WTC11 (cell line): ENCODE data around the gene PRKCSH. TPM values are rescaled to one million over a fixed set of nuclear protein-coding genes. Genes with fewer than 3 reads are reported as not detected.

Experiments
- ATAC-seq: fragments of 200-7000 bp; cut with Tn5 transposase; 2 replicates; pipeline ENCODE4 v1.10.0; 2021; ENCODE audit warnings: mild to moderate bottlenecking, moderate library complexity
- CTCF ChIA-PET: fragments of 300-600 bp; sonication (Branson Sonifier 250); formaldehyde crosslinking; loops from one replicate; lab custom pipeline; 2021; ENCODE audit warnings: antibody characterized with exemption; lab: Charles Lee
- POLR2A ChIA-PET: fragments of 350-600 bp; sonication (Branson Sonifier 250); formaldehyde crosslinking; loops from one replicate; lab custom pipeline; 2021; ENCODE audit warnings: antibody characterized with exemption; lab: Charles Lee
- DNase-seq: peaks from one replicate; pipeline ENCODE4 v3.0.0; 2021; ENCODE audit warnings: low spot score
- H3K27ac Mint-ChIP-seq: 2 replicates; pipeline ENCODE4 v1.8.0; 2021; ENCODE audit warnings: mixed read lengths
- H3K27me3 Mint-ChIP-seq: 2 replicates; pipeline ENCODE4 v1.8.0; 2021; ENCODE audit warnings: low read depth, mild to moderate bottlenecking, moderate library complexity, mixed read lengths
- H3K36me3 Mint-ChIP-seq: 2 replicates; pipeline ENCODE4 v1.8.0; 2021; ENCODE audit warnings: mixed read lengths
- H3K4me1 Mint-ChIP-seq: 2 replicates; pipeline ENCODE4 v1.8.0; 2022; ENCODE audit warnings: mixed read lengths
- H3K4me3 Mint-ChIP-seq: 2 replicates; pipeline ENCODE4 v1.8.0; 2021; ENCODE audit warnings: mild to moderate bottlenecking, moderate library complexity, mixed read lengths
- H3K9me3 Mint-ChIP-seq: 2 replicates; pipeline ENCODE4 v1.8.0; 2021; ENCODE audit warnings: mixed read lengths
- ATF1 ChIP-seq: sonication (generic); formaldehyde crosslinking; IDR thresholded peaks from 2 replicates; pipeline ENCODE4 v1.8.1; 2023; ENCODE audit warnings: mild to moderate bottlenecking, moderate library complexity, missing genetic modification reagents
- ATF6 ChIP-seq: sonication (generic); formaldehyde crosslinking; IDR thresholded peaks from 2 replicates; pipeline ENCODE4 v1.8.1; 2023; ENCODE audit warnings: mild to moderate bottlenecking, missing genetic modification reagents
- ETV6 ChIP-seq: sonication (generic); formaldehyde crosslinking; IDR thresholded peaks from 2 replicates; pipeline ENCODE4 v1.8.1; 2022; ENCODE audit warnings: mild to moderate bottlenecking, missing genetic modification reagents
- FOXP4 ChIP-seq: sonication (generic); formaldehyde crosslinking; IDR thresholded peaks from 2 replicates; pipeline ENCODE4 v1.8.0; 2022; ENCODE audit warnings: mild to moderate bottlenecking, missing genetic modification reagents
- JAZF1 ChIP-seq: fragments of 250-450 bp; sonication (Bioruptor Pico); IDR thresholded peaks from 2 replicates; pipeline ENCODE4 v1.9.0; 2021; ENCODE audit warnings: moderate library complexity, mild to moderate bottlenecking, inconsistent platforms
- SMAD4 ChIP-seq: sonication (generic); formaldehyde crosslinking; IDR thresholded peaks from 2 replicates; pipeline ENCODE4 v1.8.0; 2022; ENCODE audit warnings: mild to moderate bottlenecking, missing genetic modification reagents
- SOX15 ChIP-seq: fragments of 250-450 bp; sonication (Bioruptor Pico); IDR thresholded peaks from 2 replicates; pipeline ENCODE4 v1.9.0; 2021; ENCODE audit warnings: mild to moderate bottlenecking
- ZBTB21 ChIP-seq: sonication (generic); formaldehyde crosslinking; IDR thresholded peaks from 2 replicates; pipeline ENCODE4 v1.8.1; 2023; ENCODE audit warnings: mild to moderate bottlenecking, missing genetic modification reagents, borderline replicate concordance
- ZNF263 ChIP-seq: sonication (generic); formaldehyde crosslinking; IDR thresholded peaks from 2 replicates; pipeline ENCODE4 v1.8.1; 2022; ENCODE audit warnings: low read depth, mild to moderate bottlenecking, moderate library complexity, missing genetic modification reagents
- ZNF396 ChIP-seq: fragments of 250-450 bp; sonication (Bioruptor Pico); IDR thresholded peaks from 2 replicates; pipeline ENCODE4 v1.8.0; 2021; ENCODE audit warnings: mild to moderate bottlenecking, moderate library complexity, borderline replicate concordance
- ZNF423 ChIP-seq: fragments of 250-450 bp; sonication (Bioruptor Pico); IDR thresholded peaks from 2 replicates; pipeline ENCODE4 v2.1.2; 2022; ENCODE audit warnings: mild to moderate bottlenecking, moderate library complexity
- ZNF671 ChIP-seq: fragments of 250-450 bp; sonication (Bioruptor Pico); IDR thresholded peaks from 2 replicates; pipeline ENCODE4 v1.8.0; 2021; ENCODE audit warnings: mild to moderate bottlenecking
- ZSCAN18 ChIP-seq: fragments of 250-450 bp; sonication (Bioruptor Pico); IDR thresholded peaks from 2 replicates; pipeline ENCODE4 v2.1.2; 2022; ENCODE audit warnings: mild to moderate bottlenecking, moderate library complexity
- total RNA-seq: library from RNA; stranded (reverse); gene quantifications from 3 replicates; pipeline ENCODE4 v1.2.3, GENCODE V29; 2021
- TF ChIP-seq, protein P1 (sequence below): fragments of 250-450 bp; sonication (Bioruptor Pico); IDR thresholded peaks from 2 replicates; pipeline ENCODE4 v1.9.0; 2021; ENCODE audit warnings: mild to moderate bottlenecking
- TF ChIP-seq, protein P2 (sequence below): sonication (generic); formaldehyde crosslinking; IDR thresholded peaks from 2 replicates; pipeline ENCODE4 v1.8.0; 2022; ENCODE audit warnings: missing genetic modification reagents
- TF ChIP-seq, protein P3 (sequence below): fragments of 250-450 bp; sonication (Bioruptor Pico); conservative IDR thresholded peaks from 2 replicates; pipeline ENCODE4 v1.9.0; 2021; ENCODE audit warnings: mild to moderate bottlenecking
- TF ChIP-seq, protein P4 (sequence below): fragments of 250-450 bp; sonication (Bioruptor Pico); IDR thresholded peaks from 2 replicates; pipeline ENCODE4 v1.9.0; 2021; ENCODE audit warnings: moderate library complexity, mild to moderate bottlenecking, inconsistent platforms, borderline replicate concordance
- TF ChIP-seq, protein P5 (sequence below): sonication (generic); formaldehyde crosslinking; IDR thresholded peaks from 2 replicates; pipeline ENCODE4 v1.8.1; 2023; ENCODE audit warnings: mild to moderate bottlenecking, moderate library complexity, missing genetic modification reagents

The PRKCSH gene
- total RNA-seq, 1 experiment from 2014 or later: 396 TPM

DNA sequence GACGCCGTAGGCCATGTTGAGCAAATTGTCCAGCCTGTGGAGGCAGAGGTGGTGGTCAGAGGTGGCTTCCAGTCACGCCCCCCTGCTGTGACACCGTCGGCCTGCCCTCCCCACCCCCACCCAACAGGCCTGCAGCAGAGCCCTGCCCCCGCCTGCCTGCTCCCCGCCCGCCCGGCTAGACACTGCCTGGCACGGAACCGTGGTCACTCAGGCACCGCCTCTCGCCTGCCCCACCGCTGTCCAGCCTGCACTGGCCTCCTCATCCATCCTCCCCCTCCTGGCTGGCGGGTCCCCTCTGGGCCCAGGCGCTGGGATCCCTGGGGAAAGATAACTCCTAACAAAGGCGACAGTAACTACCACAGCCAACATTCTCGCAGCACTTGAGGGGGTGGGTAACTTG is 21.7 kb downstream of the PRKCSH start:
- no peak overlapping the region for H3K27ac Mint-ChIP-seq
- TF ChIP-seq ZNF423 (CRISPR knock-in tag): no peak
- peaks cover 19% of the 10 kb centered on the region for H3K4me1 Mint-ChIP-seq
- H3K4me3 Mint-ChIP-seq: no peak overlapping the region
- no peak for ATAC-seq
- POLR2A ChIA-PET: no interaction called here
- CTCF ChIA-PET: interaction anchor here (0.7 to 2.4 kb wide), 4 partner anchors 22 to 74 kb away, joined by 3 to 7 read pairs (median 3); partner anchors contain the start of genes ELAVL3, ODAD3 and PRKCSH
- H3K36me3 Mint-ChIP-seq: no peaks in the 10 kb centered on the region
- no peaks in the 10 kb centered on the region for H3K27me3 Mint-ChIP-seq
- DNase-seq: no peak
- no peaks in the 10 kb centered on the region for H3K9me3 Mint-ChIP-seq

DNA sequence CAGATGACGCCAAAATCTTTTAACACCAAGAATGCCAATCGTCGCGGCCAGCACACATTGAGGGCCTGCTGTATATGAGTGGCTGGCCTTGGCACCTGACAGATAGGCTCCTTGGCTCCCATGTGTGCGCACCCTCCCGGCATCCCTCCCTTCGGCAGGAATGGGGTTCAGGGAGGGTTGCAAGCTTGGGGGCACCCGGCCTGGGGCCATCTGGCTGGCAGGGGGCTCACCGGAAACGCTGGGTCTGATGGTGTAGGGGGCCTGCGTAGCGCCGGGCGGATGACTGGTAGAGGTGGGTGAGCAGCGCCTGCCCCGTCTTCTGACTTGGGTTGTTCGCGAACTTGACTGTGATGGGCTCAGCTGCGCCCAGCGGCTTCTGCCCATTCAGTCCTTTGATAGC is 22.4 kb downstream of the PRKCSH start:
- TF ChIP-seq ZNF263 (no peak), ATF6 (CRISPR knock-in tag) (no peak), FOXP4 (CRISPR knock-in tag) (no peak), ZNF671 (CRISPR knock-in tag) (no peak), ZBTB21 (CRISPR knock-in tag) (no peak), ATF1 (CRISPR knock-in tag) (no peak), ETV6 (CRISPR knock-in tag) (no peak), SOX15 (no peak), ZNF396 (CRISPR knock-in tag) (no peak), SMAD4 (CRISPR knock-in tag) (no peak), ZNF423 (CRISPR knock-in tag) (no peak), ZSCAN18 (CRISPR knock-in tag) (no peak), JAZF1 (no peak)
- TF ChIP-seq, protein P1, sequence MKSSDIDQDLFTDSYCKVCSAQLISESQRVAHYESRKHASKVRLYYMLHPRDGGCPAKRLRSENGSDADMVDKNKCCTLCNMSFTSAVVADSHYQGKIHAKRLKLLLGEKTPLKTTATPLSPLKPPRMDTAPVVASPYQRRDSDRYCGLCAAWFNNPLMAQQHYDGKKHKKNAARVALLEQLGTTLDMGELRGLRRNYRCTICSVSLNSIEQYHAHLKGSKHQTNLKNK (CRISPR knock-in tag): no peak
- TF ChIP-seq, protein P2, sequence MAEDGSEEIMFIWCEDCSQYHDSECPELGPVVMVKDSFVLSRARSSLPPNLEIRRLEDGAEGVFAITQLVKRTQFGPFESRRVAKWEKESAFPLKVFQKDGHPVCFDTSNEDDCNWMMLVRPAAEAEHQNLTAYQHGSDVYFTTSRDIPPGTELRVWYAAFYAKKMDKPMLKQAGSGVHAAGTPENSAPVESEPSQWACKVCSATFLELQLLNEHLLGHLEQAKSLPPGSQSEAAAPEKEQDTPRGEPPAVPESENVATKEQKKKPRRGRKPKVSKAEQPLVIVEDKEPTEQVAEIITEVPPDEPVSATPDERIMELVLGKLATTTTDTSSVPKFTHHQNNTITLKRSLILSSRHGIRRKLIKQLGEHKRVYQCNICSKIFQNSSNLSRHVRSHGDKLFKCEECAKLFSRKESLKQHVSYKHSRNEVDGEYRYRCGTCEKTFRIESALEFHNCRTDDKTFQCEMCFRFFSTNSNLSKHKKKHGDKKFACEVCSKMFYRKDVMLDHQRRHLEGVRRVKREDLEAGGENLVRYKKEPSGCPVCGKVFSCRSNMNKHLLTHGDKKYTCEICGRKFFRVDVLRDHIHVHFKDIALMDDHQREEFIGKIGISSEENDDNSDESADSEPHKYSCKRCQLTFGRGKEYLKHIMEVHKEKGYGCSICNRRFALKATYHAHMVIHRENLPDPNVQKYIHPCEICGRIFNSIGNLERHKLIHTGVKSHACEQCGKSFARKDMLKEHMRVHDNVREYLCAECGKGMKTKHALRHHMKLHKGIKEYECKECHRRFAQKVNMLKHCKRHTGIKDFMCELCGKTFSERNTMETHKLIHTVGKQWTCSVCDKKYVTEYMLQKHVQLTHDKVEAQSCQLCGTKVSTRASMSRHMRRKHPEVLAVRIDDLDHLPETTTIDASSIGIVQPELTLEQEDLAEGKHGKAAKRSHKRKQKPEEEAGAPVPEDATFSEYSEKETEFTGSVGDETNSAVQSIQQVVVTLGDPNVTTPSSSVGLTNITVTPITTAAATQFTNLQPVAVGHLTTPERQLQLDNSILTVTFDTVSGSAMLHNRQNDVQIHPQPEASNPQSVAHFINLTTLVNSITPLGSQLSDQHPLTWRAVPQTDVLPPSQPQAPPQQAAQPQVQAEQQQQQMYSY: no peak
- TF ChIP-seq, protein P3, sequence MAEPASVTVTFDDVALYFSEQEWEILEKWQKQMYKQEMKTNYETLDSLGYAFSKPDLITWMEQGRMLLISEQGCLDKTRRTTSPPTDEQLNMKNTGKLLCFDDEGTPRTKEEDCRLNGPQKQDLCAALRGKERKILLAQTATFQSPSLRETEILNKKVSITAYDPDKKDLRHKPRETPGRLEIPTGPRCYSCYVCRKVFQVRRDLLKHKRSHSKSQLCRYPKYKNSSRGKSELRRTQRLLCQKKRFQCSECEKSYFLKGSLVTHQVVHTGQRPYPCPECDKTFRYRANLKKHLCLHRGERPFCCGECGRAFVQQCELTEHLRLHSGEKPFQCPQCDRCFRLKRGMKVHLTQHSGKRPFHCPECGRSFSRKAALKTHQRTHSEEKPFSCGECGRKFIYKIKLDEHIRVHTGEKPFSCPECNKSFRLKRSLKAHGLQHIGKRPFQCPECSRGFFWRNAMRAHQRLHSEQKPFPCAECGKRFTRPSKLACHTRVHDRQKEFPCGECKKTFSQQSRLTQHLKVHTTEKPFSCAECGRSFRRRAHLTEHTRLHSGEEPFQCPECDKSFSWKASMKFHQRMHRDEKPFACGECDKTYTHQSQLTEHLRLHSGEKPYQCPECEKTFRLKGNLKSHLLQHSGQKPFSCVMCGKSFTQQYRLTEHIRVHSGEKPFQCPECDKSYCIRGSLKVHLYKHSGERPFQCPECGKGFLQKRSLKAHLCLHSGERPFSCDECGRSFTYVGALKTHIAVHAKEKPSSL (CRISPR knock-in tag): no peak
- TF ChIP-seq, protein P4, sequence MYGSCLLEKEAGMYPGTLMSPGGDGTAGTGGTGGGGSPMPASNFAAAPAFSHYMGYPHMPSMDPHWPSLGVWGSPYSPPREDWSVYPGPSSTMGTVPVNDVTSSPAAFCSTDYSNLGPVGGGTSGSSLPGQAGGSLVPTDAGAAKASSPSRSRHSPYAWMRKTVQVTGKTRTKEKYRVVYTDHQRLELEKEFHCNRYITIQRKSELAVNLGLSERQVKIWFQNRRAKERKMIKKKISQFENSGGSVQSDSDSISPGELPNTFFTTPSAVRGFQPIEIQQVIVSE (CRISPR knock-in tag): no peak
- TF ChIP-seq, protein P5, sequence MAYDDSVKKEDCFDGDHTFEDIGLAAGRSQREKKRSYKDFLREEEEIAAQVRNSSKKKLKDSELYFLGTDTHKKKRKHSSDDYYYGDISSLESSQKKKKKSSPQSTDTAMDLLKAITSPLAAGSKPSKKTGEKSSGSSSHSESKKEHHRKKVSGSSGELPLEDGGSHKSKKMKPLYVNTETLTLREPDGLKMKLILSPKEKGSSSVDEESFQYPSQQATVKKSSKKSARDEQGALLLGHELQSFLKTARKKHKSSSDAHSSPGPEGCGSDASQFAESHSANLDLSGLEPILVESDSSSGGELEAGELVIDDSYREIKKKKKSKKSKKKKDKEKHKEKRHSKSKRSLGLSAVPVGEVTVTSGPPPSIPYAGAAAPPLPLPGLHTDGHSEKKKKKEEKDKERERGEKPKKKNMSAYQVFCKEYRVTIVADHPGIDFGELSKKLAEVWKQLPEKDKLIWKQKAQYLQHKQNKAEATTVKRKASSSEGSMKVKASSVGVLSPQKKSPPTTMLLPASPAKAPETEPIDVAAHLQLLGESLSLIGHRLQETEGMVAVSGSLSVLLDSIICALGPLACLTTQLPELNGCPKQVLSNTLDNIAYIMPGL (CRISPR knock-in tag): no peak
- TF ChIP-seq, all 79 proteins: peak for 0
- no peaks in the 10 kb centered on the region for H3K36me3 Mint-ChIP-seq
- peaks cover 13% of the 10 kb centered on the region for H3K4me1 Mint-ChIP-seq
- no peak for ATAC-seq
- POLR2A ChIA-PET: interaction anchor here (0.8 kb wide), 1 partner anchor 22 kb away, joined by 3 read pairs; no protein-coding TSS in a partner anchor
- no peaks in the 10 kb centered on the region for H3K9me3 Mint-ChIP-seq
- H3K27me3 Mint-ChIP-seq: no peaks in the 10 kb centered on the region
- DNase-seq: no peak
- CTCF ChIA-PET: interaction anchor here (0.7 to 2.4 kb wide), 4 partner anchors 22 to 75 kb away, joined by 3 to 7 read pairs (median 3); partner anchors contain the start of genes ELAVL3, ODAD3 and PRKCSH
- no peak overlapping the region for H3K4me3 Mint-ChIP-seq
- H3K27ac Mint-ChIP-seq: no peak overlapping the region
